Heart right ventricle (tissue), 16 donors: ENCODE data around the gene ZNF555. TPM values are rescaled to one million over a fixed set of nuclear protein-coding genes. Genes with fewer than 3 reads are reported as not detected.
A peak's percentile ranks its signal among the peaks of the same experiment; 100 is the strongest.

ENCODE experiments used
- ATAC-seq, 8 donors: fragments of 200-7000 bp; cut with Tn5 transposase; one replicate each; pipeline ENCODE4 v1.9.1; 2020; ENCODE audit warnings: mild to moderate bottlenecking in 8 of 8, moderate library complexity in 8 of 8, moderate number of reproducible peaks in 1 of 8
- DNase-seq, 2 donors: peaks; one replicate each; pipeline ENCODE4 v3.0.0-alpha.2; 2020
- H3K27ac ChIP-seq, 10 donors: fragments of 200-600 bp; sonication (generic) in 2 of 10; one replicate each; pipeline versions ENCODE4 v1.5.0 to v1.8.0; 2020 to 2022; ENCODE audit warnings: mild to moderate bottlenecking in 3 of 10
- H3K27me3 ChIP-seq, 7 donors: fragments of 200-600 bp; one replicate each; pipeline ENCODE4 v1.8.0; 2021 to 2022; ENCODE audit warnings: mild to moderate bottlenecking in 2 of 7
- H3K36me3 ChIP-seq, 9 donors: fragments of 200-600 bp; sonication (generic) in 1 of 9; one replicate each; pipeline versions ENCODE4 v1.5.0 to v1.8.0; 2020 to 2022; ENCODE audit warnings: mild to moderate bottlenecking in 2 of 9
- H3K4me1 ChIP-seq, 9 donors: fragments of 200-600 bp; sonication (generic) in 1 of 9; one replicate each; pipeline versions ENCODE4 v1.5.0 to v1.8.0; 2020 to 2022; ENCODE audit warnings: mild to moderate bottlenecking in 4 of 9
- H3K4me3 ChIP-seq, 10 donors: fragments of 200-600 bp; sonication (generic) in 2 of 10; one replicate each; pipeline versions ENCODE4 v1.5.0 to v1.8.0; 2020 to 2022; ENCODE audit warnings: mild to moderate bottlenecking in 7 of 10, moderate library complexity in 2 of 10
- H3K9me3 ChIP-seq, 11 donors: fragments of 200-600 bp in 10 of 11; sonication (generic) in 2 of 11; one replicate each; pipeline versions ENCODE4 v1.5.0 to v1.8.0; 2013 to 2022; ENCODE audit warnings: mild to moderate bottlenecking in 2 of 11, control low read depth in 1 of 11, moderate library complexity in 1 of 11
- CTCF ChIP-seq, 9 donors: fragments of 200-600 bp; sonication (generic) in 2 of 9; IDR thresholded peaks; one replicate each; pipeline versions ENCODE4 v1.5.0 to v1.8.0; 2021 to 2022; ENCODE audit warnings: antibody characterized with exemption in 9 of 9, mild to moderate bottlenecking in 5 of 9, moderate library complexity in 1 of 9
- WGBS, 2 donors: extraction: QIAGEN DNeasy Blood & Tissue Kit; methylation state at CpG; one replicate each; pipeline ENCODE4 v1.1.7; 2013; ENCODE audit warnings: inconsistent platforms in 1 of 2; 5-methylcytosine and 5-hydroxymethylcytosine counted together
- intact Hi-C, 10 donors: fragments of 100-400 bp; cut with DNase I; formaldehyde crosslinking; loops; one replicate each; pipeline versions ENCODE4 v1.11.1 to v1.14.2; 2022
- polyA plus RNA-seq, 2 donors: library from polyadenylated mRNA; stranded (reverse); fragments of 200-250 nt; gene quantifications; one replicate each; pipeline ENCODE4 v1.2.3, GENCODE V29; 2013
- total RNA-seq, 10 donors: library from RNA; stranded (reverse); fragmentation: NEBNext Ultra II Directional in 3 of 10; extraction: Animal tissue kit (Norgen Biotek cat#: 25700) in 3 of 10; gene quantifications; one replicate each; pipeline versions ENCODE4 v1.2.1 to v1.2.4, GENCODE V29; 2021 to 2023
- donor health status: Arrhythmogenic right ventricular cardiomyopathy.
- donor health status: ischemic (EF 13 %, LVEDD 7.1; RV severe dilation, severe dysfunction).
- donor health status: healthy with polysubstance abuse.
- donor health status: DM: no; HTN: yes; CAD: no.
- donor health status: DM: no; HTN: no; CAD: no.
- donor health status: ischemic (EF 25% LVEDD 6.9; RV normal size, moderate dysfunction).
- donor health status: ischemic (EF 25% LVEDD 5.7; RV mildly dilated, moderate dysfunction).
- donor health status: healthy.
- donor health status: DM: yes; HTN: yes; CAD: no.
- donor health status: Ischemic cardiomyopathy.
- donor health status: ischemic (EF 35%, LVEDD 5.7; RV mildly dilated, moderate dysfunction).
- donor health status: nonischemic (EF 11% LVEDD 7.7; RV severe dilation, severe dysfunction).
- donor health status: DM: yes; HTN: yes; CAD: no.
- donor health status: PGD.
- donor health status: ischemic (EF 29% LVEDD 5.4; RV normal size, mild dysfunction).
- donor health status: nonischemic (EF 23%, LVEDD 6.1; RV moderate dilation, normal function).

ZNF555 gene
- total and polyA plus RNA-seq, 12 donors, result 2.6 to 11.3 (median 8.2) TPM

GRCh38 chr19:2854849-2855248 lies 13.6 kb downstream of the ZNF555 start:
- Histone ChIP-seq H3K4me3 (no peak overlapping the region), H3K4me1 (no peaks in the 10 kb centered on the region), H3K27me3 (no peaks in the 10 kb centered on the region), H3K27ac (no peak overlapping the region), H3K9me3 (peaks cover 0 to 100% (median 72%) of the 10 kb centered on the region in 11 donors), H3K36me3 (peaks cover 19 to 87% (median 52%) of the 10 kb centered on the region in 9 donors)
- no peak for ATAC-seq
- TF ChIP-seq CTCF (IDR thresholded peaks at IDR 0.05), result no peak
- WGBS, 2 donors, result 98 to 99% methylated on average over 3 of the region's 3 CpGs
- no peak for DNase-seq
- intact Hi-C loops, result no loop called here

GRCh38 chr19:2856457-2857050 lies 15.3 kb downstream of the ZNF555 start:
- no peaks in the 10 kb centered on the region for H3K27me3 ChIP-seq
- H3K36me3 ChIP-seq, result peaks cover 13 to 70% (median 38%) of the 10 kb centered on the region in 9 donors
- no peak overlapping the region for H3K27ac ChIP-seq
- no peak for ATAC-seq
- H3K4me1 ChIP-seq, result no peaks in the 10 kb centered on the region
- WGBS, 2 donors, result 94% methylated on average over 5 of the region's 5 CpGs
- intact Hi-C loops, result no loop called here
- no peak overlapping the region for H3K4me3 ChIP-seq
- no peak for DNase-seq
- peaks cover 0 to 100% (median 69%) of the 10 kb centered on the region in 11 donors for H3K9me3 ChIP-seq
- TF ChIP-seq CTCF (IDR thresholded peaks at IDR 0.05), result no peak

GRCh38 chr19:2858864-2859263 lies 17.6 kb downstream of the ZNF555 start:
- TF ChIP-seq CTCF (IDR thresholded peaks at IDR 0.05), result no peak
- Histone ChIP-seq H3K9me3 (peaks cover 0 to 79% (median 46%) of the 10 kb centered on the region in 11 donors), H3K36me3 (peaks cover 0 to 47% (median 15%) of the 10 kb centered on the region in 9 donors), H3K4me3 (no peak overlapping the region), H3K4me1 (no peaks in the 10 kb centered on the region), H3K27me3 (no peaks in the 10 kb centered on the region), H3K27ac (no peak overlapping the region)
- intact Hi-C loops, result no loop called here
- ATAC-seq (peak in 2 of 8 donors; percentile 31 to 50), DNase-seq (no peak)
- 63 to 69% methylated on average over 27 of the region's 27 CpGs for WGBS, 2 donors

GRCh38 chr19:2863816-2864215 lies 22.5 kb downstream of the ZNF555 start:
- no peaks in the 10 kb centered on the region for H3K4me1 ChIP-seq
- H3K4me3 ChIP-seq, result no peak overlapping the region
- DNase-seq (no peak), ATAC-seq (peak in 3 of 8 donors; percentile 36 to 67 (median 48))
- peaks cover 0 to under 1% (median 0%) of the 10 kb centered on the region in 9 donors for H3K36me3 ChIP-seq
- H3K27me3 ChIP-seq, result no peaks in the 10 kb centered on the region
- 61 to 66% methylated on average over 10 of the region's 10 CpGs for whole genome bisulfite sequencing, 2 donors
- no peak for TF ChIP-seq CTCF (IDR thresholded peaks at IDR 0.05)
- no peak overlapping the region for H3K27ac ChIP-seq
- peaks cover 0 to 29% (median 6%) of the 10 kb centered on the region in 11 donors for H3K9me3 ChIP-seq
- intact Hi-C loops, result no loop called here
